Peyer's patch (tissue), 4 donors: Measurements from ENCODE around the gene ZC3H4. TPM values are rescaled to one million over a fixed set of nuclear protein-coding genes. Genes with fewer than 3 reads are reported as not detected.

Experiments
- DNase-seq, 3 donors: peaks; one replicate each; pipeline ENCODE4 v3.0.0-alpha.2; 2017 to 2019
- H3K27ac ChIP-seq, 4 donors: fragments of 200-600 bp; sonication (generic); one replicate each; pipeline ENCODE4 v1.5.1; 2016 to 2019
- H3K27me3 ChIP-seq, 2 donors: fragments of 200-600 bp; sonication (generic); one replicate each; pipeline ENCODE4 v1.5.1; 2019
- H3K36me3 ChIP-seq, 3 donors: fragments of 200-600 bp; sonication (generic); one replicate each; pipeline ENCODE4 v1.5.1; 2016 to 2019
- H3K4me1 ChIP-seq, 4 donors: fragments of 200-600 bp; sonication (generic); one replicate each; pipeline ENCODE4 v1.5.1; 2016 to 2019
- H3K4me3 ChIP-seq, 4 donors: fragments of 200-600 bp; sonication (generic); 1 replicate in 3 of 4; 2 replicates in 1 of 4; pipeline ENCODE4 v1.5.1; 2016 to 2019; ENCODE audit warnings: mild to moderate bottlenecking in 1 of 4
- H3K9me3 ChIP-seq, 4 donors: fragments of 200-600 bp; sonication (generic); one replicate each; pipeline ENCODE4 v1.5.1; 2016 to 2019; ENCODE audit warnings: mild to moderate bottlenecking in 1 of 4
- CTCF ChIP-seq, 6 experiments: fragments of 450-650 bp in 4 of 6; fragments of 200-600 bp in 2 of 6; sonication (generic) in 1 of 6; IDR thresholded peaks; one replicate each; pipeline ENCODE4 v1.5.1; 2017 to 2019; ENCODE audit warnings: antibody characterized with exemption in 6 of 6, mild to moderate bottlenecking in 3 of 6, moderate library complexity in 1 of 6
- POLR2A ChIP-seq, 2 donors: fragments of 450-650 bp; IDR thresholded peaks; one replicate each; pipeline ENCODE4 v1.5.1; 2017; ENCODE audit warnings: antibody characterized with exemption in 2 of 2, mild to moderate bottlenecking in 2 of 2, moderate library complexity in 2 of 2
- total RNA-seq, 4 donors: library from RNA; depleted of rRNA; stranded (reverse); fragments of >200 nt; gene quantifications; one replicate each; pipeline ENCODE4 v1.1.0, GENCODE V29; 2016

ZC3H4 gene
- total RNA-seq, 4 donors from 2014 or later, result 24.7 to 61.9 (median 42.4) TPM

GRCh38 chr19:47022140-47022536 lies 91.4 kb downstream of the ZC3H4 start:
- Histone ChIP-seq H3K27me3 (peaks cover 0 to 61% of the 10 kb centered on the region in 2 donors), H3K27ac (no peak overlapping the region), H3K4me3 (no peak overlapping the region), H3K4me1 (peaks cover 3 to 27% (median 21%) of the 10 kb centered on the region in 4 donors), H3K36me3 (no peaks in the 10 kb centered on the region), H3K9me3 (no peaks in the 10 kb centered on the region)
- no peak for TF ChIP-seq POLR2A (IDR thresholded peaks at IDR 0.05)
- no peak for TF ChIP-seq CTCF (IDR thresholded peaks at IDR 0.05)
- DNase-seq, result no peak

- peaks cover 0 to 61% of the 10 kb centered on the region in 2 donors for H3K27me3 ChIP-seq
Observed at GRCh38 chr19:47021536-47022139, 91.9 kb downstream of the ZC3H4 start.

DNA sequence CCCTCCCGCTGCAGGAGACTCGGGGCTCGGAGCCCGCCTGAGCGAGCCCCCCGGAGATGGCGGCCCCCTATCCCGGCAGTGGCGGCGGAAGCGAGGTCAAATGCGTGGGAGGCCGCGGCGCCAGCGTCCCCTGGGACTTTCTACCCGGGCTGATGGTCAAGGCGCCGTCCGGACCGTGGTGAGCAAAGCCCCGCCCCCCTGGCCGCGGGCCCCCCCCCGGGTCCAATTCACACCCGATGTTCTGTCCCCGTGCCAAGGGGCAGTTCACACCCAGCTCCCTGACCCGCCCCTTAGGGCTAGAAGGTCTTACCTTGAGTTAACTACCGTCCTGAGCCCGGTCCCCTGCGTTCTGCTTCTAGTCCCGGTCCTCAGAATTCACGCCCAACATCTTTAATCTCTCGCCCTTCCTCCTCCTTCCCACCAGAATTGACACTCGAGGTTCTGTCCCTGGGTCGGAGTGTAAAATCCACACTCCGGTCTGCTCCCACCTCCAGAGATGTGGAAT lies 92.5 kb downstream of the ZC3H4 start:
- peaks cover 0 to 57% of the 10 kb centered on the region in 2 donors for H3K27me3 ChIP-seq

More at GRCh38 chr19:47021536-47022139, 91.9 kb downstream of the ZC3H4 start:
- no peaks in the 10 kb centered on the region for H3K36me3 ChIP-seq
- H3K4me1 ChIP-seq, result peaks cover 3 to 27% (median 21%) of the 10 kb centered on the region in 4 donors
- peak overlapping the region in 1 of 4 donors; percentile 27 for H3K4me3 ChIP-seq
- DNase-seq, result no peak
- no peaks in the 10 kb centered on the region for H3K9me3 ChIP-seq
- H3K27ac ChIP-seq, result no peak overlapping the region
- TF ChIP-seq CTCF (IDR thresholded peaks at IDR 0.05) (no peak), POLR2A (IDR thresholded peaks at IDR 0.05) (no peak)

DNA sequence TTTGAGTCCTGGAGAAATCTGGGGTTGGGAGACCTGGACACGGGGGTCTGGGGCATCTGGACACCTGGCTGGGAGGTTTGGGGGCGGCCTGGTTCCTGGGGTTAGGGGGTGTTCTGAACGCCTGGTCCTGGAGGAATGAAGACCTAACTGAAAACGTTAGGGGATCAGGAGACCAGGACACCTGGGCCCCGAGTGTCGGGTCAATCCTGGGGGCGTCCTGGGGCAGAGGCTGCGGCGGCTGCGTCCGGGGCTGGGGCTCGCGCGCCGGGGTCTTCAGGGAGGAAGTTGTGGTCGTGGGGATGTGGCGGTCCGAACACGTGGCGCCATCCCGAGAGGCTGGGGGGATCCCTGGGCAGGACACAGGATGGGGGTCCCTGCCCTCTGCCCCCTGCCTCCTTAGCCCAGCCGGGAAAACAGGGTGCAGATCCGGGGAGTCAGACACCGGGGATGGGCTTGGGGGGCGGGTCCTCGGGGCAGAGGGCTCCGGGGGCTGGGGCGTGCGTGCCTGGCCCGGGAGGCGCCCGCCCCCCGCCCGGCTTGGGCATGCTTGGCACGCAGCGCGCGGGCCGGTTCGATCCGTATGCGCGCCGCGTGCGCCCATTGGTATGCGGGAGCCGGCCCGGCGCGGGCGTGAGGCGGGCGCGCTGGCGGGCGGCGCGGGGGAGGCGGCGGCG lies 93.3 kb downstream of the ZC3H4 start:
- Histone ChIP-seq H3K4me3 (peak overlapping the region in 3 of 4 donors; percentile 21 to 35 (median 27)), H3K27me3 (peaks cover 0 to 52% of the 10 kb centered on the region in 2 donors), H3K27ac (no peak overlapping the region), H3K4me1 (peaks cover 3 to 27% (median 21%) of the 10 kb centered on the region in 4 donors), H3K9me3 (no peaks in the 10 kb centered on the region), H3K36me3 (no peaks in the 10 kb centered on the region)
- TF ChIP-seq CTCF (IDR thresholded peaks at IDR 0.05) (no peak), POLR2A (IDR thresholded peaks at IDR 0.05) (no peak)
- DNase-seq, result no peak

More for the DNA sequence above, 92.5 kb downstream of the ZC3H4 start:
- Histone ChIP-seq H3K27ac (no peak overlapping the region), H3K9me3 (no peaks in the 10 kb centered on the region), H3K4me1 (peaks cover 3 to 27% (median 21%) of the 10 kb centered on the region in 4 donors), H3K4me3 (peak overlapping the region in 3 of 4 donors; percentile 21 to 35 (median 27)), H3K36me3 (no peaks in the 10 kb centered on the region)
- TF ChIP-seq CTCF (IDR thresholded peaks at IDR 0.05), result no peak
- TF ChIP-seq POLR2A (IDR thresholded peaks at IDR 0.05), result no peak
- no peak for DNase-seq

DNA sequence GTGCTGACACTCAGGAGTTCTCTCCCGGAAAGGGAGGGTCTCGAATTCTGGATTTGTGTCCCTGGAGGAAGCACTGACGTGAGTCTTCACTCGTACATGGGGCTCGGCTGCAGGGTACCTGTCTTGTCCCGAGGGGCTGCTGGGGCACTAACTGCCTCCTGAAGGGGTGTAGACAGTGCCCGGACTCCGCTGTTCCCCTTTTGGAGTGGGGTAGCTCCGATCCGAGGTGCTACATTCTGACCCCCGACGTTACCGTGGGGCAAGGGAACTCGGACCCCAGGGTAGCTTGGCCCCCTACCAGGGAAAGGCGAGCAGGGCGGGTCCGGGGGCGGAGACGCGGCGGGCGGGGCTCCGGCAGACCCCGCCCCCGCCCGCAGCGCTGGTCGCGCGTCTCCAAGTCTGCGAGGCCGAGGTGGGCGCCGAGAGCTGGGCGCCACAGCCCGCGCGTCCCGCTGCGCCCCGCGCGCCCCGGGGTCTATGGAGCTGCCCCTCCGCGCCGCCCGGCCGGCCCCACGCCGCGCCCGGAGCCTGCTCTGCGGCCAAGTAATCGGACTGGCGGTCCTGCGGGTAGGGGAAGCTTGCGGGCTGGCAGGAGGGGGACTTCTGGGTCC lies 94.0 kb downstream of the ZC3H4 start, which contains the start of gene NPAS1:
Gene NPAS1, plus strand, starts transcription at position 407 of the 611 bp plus-strand sequence. CDS start 1,211 bp downstream, outside the sequence.
- Histone ChIP-seq H3K9me3 (no peaks in the 10 kb centered on the region), H3K4me1 (peaks cover 3 to 27% (median 21%) of the 10 kb centered on the region in 4 donors), H3K27ac (no peak within 1 kb of the TSS), H3K36me3 (no peaks in the 10 kb centered on the region), H3K27me3 (peaks cover 0 to 52% of the 10 kb centered on the region in 2 donors), H3K4me3 (peak within 1 kb of the TSS in 3 of 4 donors; percentile 21 to 35 (median 27))
- no peak for TF ChIP-seq CTCF (IDR thresholded peaks at IDR 0.05)
- no peak for TF ChIP-seq POLR2A (IDR thresholded peaks at IDR 0.05)
- no peak for DNase-seq
